ENCODE data around the gene TIMM9. TPM values are rescaled to one million over a fixed set of nuclear protein-coding genes. Genes with fewer than 3 reads are reported as not detected.
A peak's percentile ranks its signal among the peaks of the same experiment; 100 is the strongest.

Gene TIMM9
- total RNA-seq = 37.0 TPM
- 86.0 TPM for polyA plus RNA-seq
- long read RNA-seq, donor 1, partial matches to known transcripts = 0 of 1 reads
- long read RNA-seq, donor 1, other reads (novel, unspliced or antisense) = 0 of 1 reads
- long read RNA-seq, donor 2 = 0 reads
- long read RNA-seq, donor 3, partial matches to known transcripts = 37 of 42 reads
- long read RNA-seq, donor 3, other reads (novel, unspliced or antisense) = 0 of 42 reads
- long read RNA-seq, donor 4, partial matches to known transcripts = 9 of 14 reads
- long read RNA-seq, donor 4, other reads (novel, unspliced or antisense) = 0 of 14 reads
- long read RNA-seq, donor 5, partial matches to known transcripts = 40 of 43 reads
- long read RNA-seq, donor 5, other reads (novel, unspliced or antisense) = 0 of 43 reads
- long read RNA-seq, donor 6, partial matches to known transcripts = 19 of 20 reads
- long read RNA-seq, donor 6, other reads (novel, unspliced or antisense) = 0 of 20 reads
- long read RNA-seq, donor 7, partial matches to known transcripts = 11 of 14 reads
- long read RNA-seq, donor 7, other reads (novel, unspliced or antisense) = 0 of 14 reads
- long read RNA-seq, donor 8, partial matches to known transcripts = 5 of 5 reads
- long read RNA-seq, donor 8, other reads (novel, unspliced or antisense) = 0 of 5 reads
- long read RNA-seq, donor 9, partial matches to known transcripts = 10 of 13 reads
- long read RNA-seq, donor 9, other reads (novel, unspliced or antisense) = 0 of 13 reads
- long read RNA-seq, donor 10, partial matches to known transcripts = 5 of 8 reads
- long read RNA-seq, donor 10, other reads (novel, unspliced or antisense) = 0 of 8 reads

- H3K4me1 ChIP-seq (ENCODE audit: control insufficient read depth in 2 of 2, insufficient read depth in 2 of 2, low read length in 2 of 2) = peaks cover 4 to 5% of the 10 kb centered on the region in 2 donors
- peaks cover 0 to 10% of the 10 kb centered on the region in 2 donors for H3K36me3 ChIP-seq (ENCODE audit: control insufficient read depth in 2 of 2, insufficient read depth in 2 of 2, low read length in 1 of 2)
- peak; percentile 90 to 99 (median 97) for DNase-seq (ENCODE audit: low read depth in 6 of 9, low spot score in 9 of 9)
- H3K27ac ChIP-seq (ENCODE audit: low read depth in 1 of 2, low read length in 1 of 2) = peak within 1 kb of the TSS; percentile 98 to 100
- H3K9me3 ChIP-seq (ENCODE audit: control insufficient read depth in 2 of 2, insufficient read depth in 1 of 2, low read length in 1 of 2) = no peaks in the 10 kb centered on the region
- under 1% methylated on average over 33 of the region's 33 CpGs for WGBS
- H3K4me3 ChIP-seq (ENCODE audit: low read length in 2 of 2) = peak within 1 kb of the TSS; percentile 79 to 84
- H3K27me3 ChIP-seq (ENCODE audit: control insufficient read depth in 2 of 2, insufficient read depth in 1 of 2, low read length in 1 of 2) = no peaks in the 10 kb centered on the region
These were observed at the start of gene TIMM9, which contains the start of gene KIAA0586 for GRCh38 chr14:58427281-58428117. TIMM9 (minus strand) TSS chr14:58427531; CDS start chr14:58411945, 15,586 bp downstream. KIAA0586 (plus strand) TSS chr14:58427719; CDS start chr14:58428265, 546 bp downstream.

GRCh38 chr14:58476320-58476719, 49.0 kb upstream of the TIMM9 start:
- Histone ChIP-seq H3K27ac (ENCODE audit: low read depth in 1 of 2, low read length in 1 of 2) (no peak overlapping the region), H3K4me1 (ENCODE audit: control insufficient read depth in 2 of 2, insufficient read depth in 2 of 2, low read length in 2 of 2) (no peaks in the 10 kb centered on the region)

GRCh38 chr14:58469309-58469708, 42.0 kb upstream of the TIMM9 start:
- Histone ChIP-seq H3K4me3 (ENCODE audit: low read length in 2 of 2) (no peak overlapping the region), H3K9me3 (ENCODE audit: control insufficient read depth in 2 of 2, insufficient read depth in 1 of 2, low read length in 1 of 2) (no peaks in the 10 kb centered on the region), H3K36me3 (ENCODE audit: control insufficient read depth in 2 of 2, insufficient read depth in 2 of 2, low read length in 1 of 2) (peaks cover 15 to 32% of the 10 kb centered on the region in 2 donors), H3K4me1 (ENCODE audit: control insufficient read depth in 2 of 2, insufficient read depth in 2 of 2, low read length in 2 of 2) (no peaks in the 10 kb centered on the region), H3K27ac (ENCODE audit: low read depth in 1 of 2, low read length in 1 of 2) (no peak overlapping the region), H3K27me3 (ENCODE audit: control insufficient read depth in 2 of 2, insufficient read depth in 1 of 2, low read length in 1 of 2) (no peaks in the 10 kb centered on the region)
- DNase-seq (ENCODE audit: low read depth in 6 of 9, low spot score in 9 of 9) = no peak
- WGBS = 98% methylated on average over 5 of the region's 5 CpGs

More at GRCh38 chr14:58476320-58476719, 49.0 kb upstream of the TIMM9 start:
- WGBS = 99% methylated on average over 1 of the region's 1 CpG
- no peaks in the 10 kb centered on the region for H3K9me3 ChIP-seq (ENCODE audit: control insufficient read depth in 2 of 2, insufficient read depth in 1 of 2, low read length in 1 of 2)
- no peaks in the 10 kb centered on the region for H3K27me3 ChIP-seq (ENCODE audit: control insufficient read depth in 2 of 2, insufficient read depth in 1 of 2, low read length in 1 of 2)
- H3K36me3 ChIP-seq (ENCODE audit: control insufficient read depth in 2 of 2, insufficient read depth in 2 of 2, low read length in 1 of 2) = peaks cover 15 to 23% of the 10 kb centered on the region in 2 donors
- no peak for DNase-seq (ENCODE audit: low read depth in 6 of 9, low spot score in 9 of 9)
- no peak overlapping the region for H3K4me3 ChIP-seq (ENCODE audit: low read length in 2 of 2)

- H3K4me3 ChIP-seq (ENCODE audit: low read length in 2 of 2) = no peak overlapping the region
- 97% methylated on average over 2 of the region's 2 CpGs for WGBS
- H3K4me1 ChIP-seq (ENCODE audit: control insufficient read depth in 2 of 2, insufficient read depth in 2 of 2, low read length in 2 of 2) = no peaks in the 10 kb centered on the region
- no peaks in the 10 kb centered on the region for H3K9me3 ChIP-seq (ENCODE audit: control insufficient read depth in 2 of 2, insufficient read depth in 1 of 2, low read length in 1 of 2)
- H3K27me3 ChIP-seq (ENCODE audit: control insufficient read depth in 2 of 2, insufficient read depth in 1 of 2, low read length in 1 of 2) = no peaks in the 10 kb centered on the region
- DNase-seq (ENCODE audit: low read depth in 6 of 9, low spot score in 9 of 9) = no peak
- peaks cover 24 to 40% of the 10 kb centered on the region in 2 donors for H3K36me3 ChIP-seq (ENCODE audit: control insufficient read depth in 2 of 2, insufficient read depth in 2 of 2, low read length in 1 of 2)
- no peak overlapping the region for H3K27ac ChIP-seq (ENCODE audit: low read depth in 1 of 2, low read length in 1 of 2)
These were observed 40.2 kb upstream of the TIMM9 start for GRCh38 chr14:58467575-58467974.

- WGBS = 98% methylated on average over 1 of the region's 1 CpG
- Histone ChIP-seq H3K27me3 (ENCODE audit: control insufficient read depth in 2 of 2, insufficient read depth in 1 of 2, low read length in 1 of 2) (no peaks in the 10 kb centered on the region), H3K4me3 (ENCODE audit: low read length in 2 of 2) (no peak overlapping the region), H3K36me3 (ENCODE audit: control insufficient read depth in 2 of 2, insufficient read depth in 2 of 2, low read length in 1 of 2) (peaks cover 24 to 47% of the 10 kb centered on the region in 2 donors), H3K9me3 (ENCODE audit: control insufficient read depth in 2 of 2, insufficient read depth in 1 of 2, low read length in 1 of 2) (no peaks in the 10 kb centered on the region), H3K27ac (ENCODE audit: low read depth in 1 of 2, low read length in 1 of 2) (no peak overlapping the region), H3K4me1 (ENCODE audit: control insufficient read depth in 2 of 2, insufficient read depth in 2 of 2, low read length in 2 of 2) (no peaks in the 10 kb centered on the region)
- no peak for DNase-seq (ENCODE audit: low read depth in 6 of 9, low spot score in 9 of 9)
These were observed 39.1 kb upstream of the TIMM9 start for GRCh38 chr14:58466459-58466858.

GRCh38 chr14:58465421-58465820, 38.1 kb upstream of the TIMM9 start:
- WGBS = 97% methylated on average over 2 of the region's 2 CpGs
- H3K4me3 ChIP-seq (ENCODE audit: low read length in 2 of 2) = no peak overlapping the region
- no peaks in the 10 kb centered on the region for H3K9me3 ChIP-seq (ENCODE audit: control insufficient read depth in 2 of 2, insufficient read depth in 1 of 2, low read length in 1 of 2)
- no peaks in the 10 kb centered on the region for H3K27me3 ChIP-seq (ENCODE audit: control insufficient read depth in 2 of 2, insufficient read depth in 1 of 2, low read length in 1 of 2)
- peaks cover 24 to 49% of the 10 kb centered on the region in 2 donors for H3K36me3 ChIP-seq (ENCODE audit: control insufficient read depth in 2 of 2, insufficient read depth in 2 of 2, low read length in 1 of 2)
- DNase-seq (ENCODE audit: low read depth in 6 of 9, low spot score in 9 of 9) = no peak
- no peak overlapping the region for H3K27ac ChIP-seq (ENCODE audit: low read depth in 1 of 2, low read length in 1 of 2)
- H3K4me1 ChIP-seq (ENCODE audit: control insufficient read depth in 2 of 2, insufficient read depth in 2 of 2, low read length in 2 of 2) = no peaks in the 10 kb centered on the region

- no peak overlapping the region for H3K4me3 ChIP-seq (ENCODE audit: low read length in 2 of 2)
- H3K27ac ChIP-seq (ENCODE audit: low read depth in 1 of 2, low read length in 1 of 2) = no peak overlapping the region
- H3K36me3 ChIP-seq (ENCODE audit: control insufficient read depth in 2 of 2, insufficient read depth in 2 of 2, low read length in 1 of 2) = peaks cover 24 to 52% of the 10 kb centered on the region in 2 donors
- DNase-seq (ENCODE audit: low read depth in 6 of 9, low spot score in 9 of 9) = no peak
- no peaks in the 10 kb centered on the region for H3K9me3 ChIP-seq (ENCODE audit: control insufficient read depth in 2 of 2, insufficient read depth in 1 of 2, low read length in 1 of 2)
- WGBS = 98% methylated on average over 8 of the region's 8 CpGs
- no peaks in the 10 kb centered on the region for H3K27me3 ChIP-seq (ENCODE audit: control insufficient read depth in 2 of 2, insufficient read depth in 1 of 2, low read length in 1 of 2)
- H3K4me1 ChIP-seq (ENCODE audit: control insufficient read depth in 2 of 2, insufficient read depth in 2 of 2, low read length in 2 of 2) = no peaks in the 10 kb centered on the region
These were observed 37.3 kb upstream of the TIMM9 start for GRCh38 chr14:58464652-58465051.

- H3K36me3 ChIP-seq (ENCODE audit: control insufficient read depth in 2 of 2, insufficient read depth in 2 of 2, low read length in 1 of 2) = peaks cover 13 to 44% of the 10 kb centered on the region in 2 donors
- H3K4me1 ChIP-seq (ENCODE audit: control insufficient read depth in 2 of 2, insufficient read depth in 2 of 2, low read length in 2 of 2) = no peaks in the 10 kb centered on the region
- DNase-seq (ENCODE audit: low read depth in 6 of 9, low spot score in 9 of 9) = no peak
- no peak overlapping the region for H3K27ac ChIP-seq (ENCODE audit: low read depth in 1 of 2, low read length in 1 of 2)
- no peaks in the 10 kb centered on the region for H3K27me3 ChIP-seq (ENCODE audit: control insufficient read depth in 2 of 2, insufficient read depth in 1 of 2, low read length in 1 of 2)
- WGBS = 98% methylated on average over 2 of the region's 2 CpGs
- no peak overlapping the region for H3K4me3 ChIP-seq (ENCODE audit: low read length in 2 of 2)
- no peaks in the 10 kb centered on the region for H3K9me3 ChIP-seq (ENCODE audit: control insufficient read depth in 2 of 2, insufficient read depth in 1 of 2, low read length in 1 of 2)
These were observed 35.8 kb upstream of the TIMM9 start for GRCh38 chr14:58463147-58463546.
